Stimulated activated CD4-positive, alpha-beta T cell treated with anti-CD3 and anti-CD28 coated beads, Interleukin-15, amount 100 ng/mL, for 48 hours (primary cell): ENCODE results near the gene KLK5.
"Not testable (repeated sequence)": the region's sequence is repeated elsewhere in the genome, so short reads cannot be mapped to it uniquely, and the experiment has no call there.

Experiments
- DNase-seq, 2 donors: peaks; one replicate each; pipeline ENCODE4 v3.0.0-alpha.2; 2020; ENCODE audit warnings: low read depth in 2 of 2

KLK5 gene

GRCh38 chr19:50952910-50953309, at the start of gene KLK5:
TSS of gene KLK5 (minus strand) at chr19:50953038. CDS start at chr19:50952657, 381 bp downstream.
- no peak for DNase-seq

GRCh38 chr19:51002089-51002532, 49.3 kb upstream of the KLK5 start:
- no peak for DNase-seq

GRCh38 chr19:51001515-51001914, 48.7 kb upstream of the KLK5 start, which contains the start of gene KLK8:
TSS of gene KLK8 (minus strand) at chr19:51001604. CDS start at chr19:51001167, 437 bp downstream.
- no peak for DNase-seq

GRCh38 chr19:51000981-51001380, 48.1 kb upstream of the KLK5 start:
- no peak for DNase-seq

GRCh38 chr19:51000426-51000825, 47.6 kb upstream of the KLK5 start:
- DNase-seq, result no peak

- no peak for DNase-seq
These were observed 45.8 kb upstream of the KLK5 start for GRCh38 chr19:50998686-50999085.

- no peak for DNase-seq
These were observed 45.2 kb upstream of the KLK5 start for GRCh38 chr19:50998061-50998460.

GRCh38 chr19:50994129-50994528, 41.3 kb upstream of the KLK5 start:
- DNase-seq, result no peak

- no peak for DNase-seq
These were observed 39.8 kb upstream of the KLK5 start for GRCh38 chr19:50992666-50993035.

GRCh38 chr19:50984416-50984815, 31.6 kb upstream of the KLK5 start:
- not testable (repeated sequence) for DNase-seq

- no peak for DNase-seq
These were observed 30.9 kb upstream of the KLK5 start, which contains the start of gene KLK7 for GRCh38 chr19:50983625-50984292. TSS of gene KLK7 (minus strand) at chr19:50983917. CDS start at chr19:50982399, 1,518 bp downstream.

GRCh38 chr19:50982186-50982585, 29.3 kb upstream of the KLK5 start:
- DNase-seq, result no peak

- DNase-seq, result no peak
These were observed 28.8 kb upstream of the KLK5 start for GRCh38 chr19:50981587-50982146.

GRCh38 chr19:50980208-50980607, 27.4 kb upstream of the KLK5 start:
- no peak for DNase-seq

- no peak for DNase-seq
These were observed 26.9 kb upstream of the KLK5 start for GRCh38 chr19:50979758-50980157.

GRCh38 chr19:50978772-50979390, 26.0 kb upstream of the KLK5 start:
- no peak for DNase-seq

- DNase-seq, result no peak
These were observed 24.8 kb upstream of the KLK5 start for GRCh38 chr19:50977626-50978025.

- DNase-seq, result no peak
These were observed 22.9 kb upstream of the KLK5 start for GRCh38 chr19:50975766-50976165.

- no peak for DNase-seq
These were observed 22.1 kb upstream of the KLK5 start for GRCh38 chr19:50974702-50975556.

GRCh38 chr19:50972795-50973376, 20.0 kb upstream of the KLK5 start:
- DNase-seq, result no peak

GRCh38 chr19:50969810-50970209, 17.0 kb upstream of the KLK5 start:
- not testable (repeated sequence) for DNase-seq

- DNase-seq, result no peak
These were observed 16.5 kb upstream of the KLK5 start, which contains the start of gene KLK6 for GRCh38 chr19:50969413-50969760. TSS of gene KLK6 (minus strand) at chr19:50969591. CDS start at chr19:50968104, 1,487 bp downstream.
